HL-60 (cell line): Measurements from ENCODE around the gene ALPL.

Experiments
- DNase-seq, 2 experiments: peaks; one replicate each; pipeline ENCODE4 v3.0.0-alpha.2; 2010 to 2020; ENCODE audit warnings: low read depth in 1 of 2, low spot score in 1 of 2
- H3K27ac ChIP-seq: fragments of 250-450 bp; sonication (Bioruptor Pico); replicated peaks from 2 replicates; pipeline ENCODE4 v1.5.1; 2020; ENCODE audit warnings: mild to moderate bottlenecking, moderate library complexity
- H3K27me3 ChIP-seq: fragments of 250-450 bp; sonication (Bioruptor Pico); 2 replicates; pipeline ENCODE4 v1.5.1; 2021; ENCODE audit warnings: mild to moderate bottlenecking, moderate library complexity; ENCODE audit not compliant: insufficient read depth, poor library complexity, severe bottlenecking
- H3K4me3 ChIP-seq: replicated peaks from 2 replicates; pipeline ENCODE4 v1.5.1; 2011; ENCODE audit warnings: mild to moderate bottlenecking, control low read depth, low read length; ENCODE audit not compliant: insufficient read depth
- GABPA ChIP-seq: IDR thresholded peaks from 2 replicates; pipeline ENCODE4 v1.6.1; 2012; ENCODE audit warnings: low read depth
- POLR2AphosphoS5 ChIP-seq: IDR thresholded peaks from 2 replicates; pipeline ENCODE4 v1.6.1; 2012; ENCODE audit warnings: low read depth
- SPI1 ChIP-seq: IDR thresholded peaks from 2 replicates; pipeline ENCODE4 v1.6.1; 2012; ENCODE audit warnings: low read depth, mild to moderate bottlenecking, borderline replicate concordance
- TF ChIP-seq, protein P1 (sequence below): IDR thresholded peaks from 2 replicates; pipeline ENCODE4 v1.6.1; 2012; ENCODE audit warnings: low read depth; ENCODE audit not compliant: insufficient replicate concordance
- TF ChIP-seq, protein P2 (sequence below): IDR thresholded peaks from one replicate; pipeline ENCODE4 v1.5.1; 2011; ENCODE audit warnings: low read length, control low read depth, inconsistent platforms; ENCODE audit not compliant: insufficient read depth

The ALPL gene

DNA sequence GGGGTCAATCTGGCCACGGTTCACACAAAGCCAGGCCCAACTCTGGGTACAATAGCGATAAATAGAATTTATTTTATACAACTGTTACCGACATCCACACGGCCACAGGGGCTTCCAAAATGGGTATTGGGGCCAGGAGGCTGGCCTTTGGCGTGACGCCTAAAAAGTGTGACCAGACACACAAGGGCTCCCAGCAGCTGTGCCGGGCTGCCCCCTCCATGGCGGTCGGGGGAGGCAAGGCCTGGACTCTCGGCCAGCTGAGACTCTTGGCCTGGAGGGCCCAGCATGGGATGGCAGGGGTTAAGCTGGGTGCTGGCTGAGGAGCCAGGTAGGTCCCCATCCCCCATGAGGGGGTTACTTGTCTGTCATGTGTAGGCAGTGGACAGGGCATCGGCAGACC is 87.0 kb downstream of the ALPL start:
- DNase-seq = no peak
- TF ChIP-seq, protein P1, sequence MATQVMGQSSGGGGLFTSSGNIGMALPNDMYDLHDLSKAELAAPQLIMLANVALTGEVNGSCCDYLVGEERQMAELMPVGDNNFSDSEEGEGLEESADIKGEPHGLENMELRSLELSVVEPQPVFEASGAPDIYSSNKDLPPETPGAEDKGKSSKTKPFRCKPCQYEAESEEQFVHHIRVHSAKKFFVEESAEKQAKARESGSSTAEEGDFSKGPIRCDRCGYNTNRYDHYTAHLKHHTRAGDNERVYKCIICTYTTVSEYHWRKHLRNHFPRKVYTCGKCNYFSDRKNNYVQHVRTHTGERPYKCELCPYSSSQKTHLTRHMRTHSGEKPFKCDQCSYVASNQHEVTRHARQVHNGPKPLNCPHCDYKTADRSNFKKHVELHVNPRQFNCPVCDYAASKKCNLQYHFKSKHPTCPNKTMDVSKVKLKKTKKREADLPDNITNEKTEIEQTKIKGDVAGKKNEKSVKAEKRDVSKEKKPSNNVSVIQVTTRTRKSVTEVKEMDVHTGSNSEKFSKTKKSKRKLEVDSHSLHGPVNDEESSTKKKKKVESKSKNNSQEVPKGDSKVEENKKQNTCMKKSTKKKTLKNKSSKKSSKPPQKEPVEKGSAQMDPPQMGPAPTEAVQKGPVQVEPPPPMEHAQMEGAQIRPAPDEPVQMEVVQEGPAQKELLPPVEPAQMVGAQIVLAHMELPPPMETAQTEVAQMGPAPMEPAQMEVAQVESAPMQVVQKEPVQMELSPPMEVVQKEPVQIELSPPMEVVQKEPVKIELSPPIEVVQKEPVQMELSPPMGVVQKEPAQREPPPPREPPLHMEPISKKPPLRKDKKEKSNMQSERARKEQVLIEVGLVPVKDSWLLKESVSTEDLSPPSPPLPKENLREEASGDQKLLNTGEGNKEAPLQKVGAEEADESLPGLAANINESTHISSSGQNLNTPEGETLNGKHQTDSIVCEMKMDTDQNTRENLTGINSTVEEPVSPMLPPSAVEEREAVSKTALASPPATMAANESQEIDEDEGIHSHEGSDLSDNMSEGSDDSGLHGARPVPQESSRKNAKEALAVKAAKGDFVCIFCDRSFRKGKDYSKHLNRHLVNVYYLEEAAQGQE = no peak
- TF ChIP-seq SPI1 = no peak
- no peak for TF ChIP-seq POLR2AphosphoS5
- TF ChIP-seq, protein P2, sequence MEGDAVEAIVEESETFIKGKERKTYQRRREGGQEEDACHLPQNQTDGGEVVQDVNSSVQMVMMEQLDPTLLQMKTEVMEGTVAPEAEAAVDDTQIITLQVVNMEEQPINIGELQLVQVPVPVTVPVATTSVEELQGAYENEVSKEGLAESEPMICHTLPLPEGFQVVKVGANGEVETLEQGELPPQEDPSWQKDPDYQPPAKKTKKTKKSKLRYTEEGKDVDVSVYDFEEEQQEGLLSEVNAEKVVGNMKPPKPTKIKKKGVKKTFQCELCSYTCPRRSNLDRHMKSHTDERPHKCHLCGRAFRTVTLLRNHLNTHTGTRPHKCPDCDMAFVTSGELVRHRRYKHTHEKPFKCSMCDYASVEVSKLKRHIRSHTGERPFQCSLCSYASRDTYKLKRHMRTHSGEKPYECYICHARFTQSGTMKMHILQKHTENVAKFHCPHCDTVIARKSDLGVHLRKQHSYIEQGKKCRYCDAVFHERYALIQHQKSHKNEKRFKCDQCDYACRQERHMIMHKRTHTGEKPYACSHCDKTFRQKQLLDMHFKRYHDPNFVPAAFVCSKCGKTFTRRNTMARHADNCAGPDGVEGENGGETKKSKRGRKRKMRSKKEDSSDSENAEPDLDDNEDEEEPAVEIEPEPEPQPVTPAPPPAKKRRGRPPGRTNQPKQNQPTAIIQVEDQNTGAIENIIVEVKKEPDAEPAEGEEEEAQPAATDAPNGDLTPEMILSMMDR = no peak
- no peak for TF ChIP-seq GABPA
- no peak overlapping the region for H3K27ac ChIP-seq
- H3K27me3 ChIP-seq = no peaks in the 10 kb centered on the region
- H3K4me3 ChIP-seq = no peak overlapping the region

DNA sequence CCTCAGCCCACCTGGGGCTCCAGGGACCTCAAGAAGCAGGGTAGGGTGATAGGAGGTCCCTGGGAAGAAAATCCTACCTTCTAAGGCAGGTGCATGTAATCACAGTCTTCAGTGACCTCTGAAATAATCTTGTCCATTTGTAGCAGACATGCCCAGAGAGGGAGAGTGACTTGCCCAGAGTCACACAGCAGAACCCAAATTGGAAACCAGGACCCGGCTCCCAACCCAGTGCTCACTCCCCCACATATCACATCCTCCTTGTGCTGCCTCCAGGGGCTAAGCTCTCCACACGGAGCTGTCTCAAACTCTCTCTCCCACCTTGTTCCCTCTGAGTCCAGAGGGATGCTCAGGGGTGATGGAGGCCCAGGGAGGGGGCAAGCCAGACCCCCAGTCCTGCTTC is 87.4 kb downstream of the ALPL start:
- TF ChIP-seq, protein P1 = no peak
- TF ChIP-seq SPI1 = no peak
- TF ChIP-seq POLR2AphosphoS5 = no peak
- TF ChIP-seq, protein P2 = no peak
- TF ChIP-seq GABPA = no peak
- DNase-seq = no peak
- Histone ChIP-seq H3K27ac (no peak overlapping the region), H3K4me3 (no peak overlapping the region), H3K27me3 (no peaks in the 10 kb centered on the region)

DNA sequence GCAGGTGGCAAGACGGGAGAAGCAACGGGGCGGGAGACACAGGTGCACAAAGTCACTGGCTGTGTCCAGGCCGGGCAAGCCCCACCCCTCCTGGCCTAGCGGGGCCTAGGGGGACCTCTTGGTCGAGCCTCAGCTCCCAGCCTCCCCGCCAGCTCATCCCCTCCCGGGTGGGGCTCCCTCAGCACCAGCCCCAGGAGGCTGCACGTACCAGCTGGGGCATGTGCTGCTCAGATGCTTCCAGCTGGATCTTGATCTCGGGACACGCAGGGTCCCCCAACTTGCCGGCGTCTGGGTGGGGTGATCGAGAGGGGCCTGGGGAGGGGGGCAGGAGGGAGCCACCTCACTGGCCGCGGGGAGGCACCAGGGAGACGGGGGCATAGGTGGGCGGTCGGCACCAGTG is 88.5 kb downstream of the ALPL start:
- no peak overlapping the region for H3K4me3 ChIP-seq
- no peaks in the 10 kb centered on the region for H3K27me3 ChIP-seq
- no peak overlapping the region for H3K27ac ChIP-seq
- DNase-seq = no peak
- TF ChIP-seq, protein P1 = no peak
- TF ChIP-seq SPI1 = no peak
- TF ChIP-seq POLR2AphosphoS5 = no peak
- TF ChIP-seq, protein P2 = no peak
- no peak for TF ChIP-seq GABPA
